Choroid plexus epithelial cell (primary cell): ENCODE data around the gene KHK.

Experiments used
- DNase-seq: peaks from one replicate; pipeline ENCODE4 v3.0.0-alpha.2; 2010; ENCODE audit warnings: low read depth
- H3K4me3 ChIP-seq: 2 replicates; pipeline ENCODE4 v1.5.1; 2011; ENCODE audit warnings: low read depth, mild to moderate bottlenecking, control low read depth, low read length, moderate library complexity
- TF ChIP-seq, protein P1 (sequence below): conservative IDR thresholded peaks from 2 replicates; pipeline ENCODE4 v1.5.1; 2011; ENCODE audit warnings: low read depth, mild to moderate bottlenecking, control low read depth, inconsistent platforms, low read length, moderate library complexity

KHK gene

DNA sequence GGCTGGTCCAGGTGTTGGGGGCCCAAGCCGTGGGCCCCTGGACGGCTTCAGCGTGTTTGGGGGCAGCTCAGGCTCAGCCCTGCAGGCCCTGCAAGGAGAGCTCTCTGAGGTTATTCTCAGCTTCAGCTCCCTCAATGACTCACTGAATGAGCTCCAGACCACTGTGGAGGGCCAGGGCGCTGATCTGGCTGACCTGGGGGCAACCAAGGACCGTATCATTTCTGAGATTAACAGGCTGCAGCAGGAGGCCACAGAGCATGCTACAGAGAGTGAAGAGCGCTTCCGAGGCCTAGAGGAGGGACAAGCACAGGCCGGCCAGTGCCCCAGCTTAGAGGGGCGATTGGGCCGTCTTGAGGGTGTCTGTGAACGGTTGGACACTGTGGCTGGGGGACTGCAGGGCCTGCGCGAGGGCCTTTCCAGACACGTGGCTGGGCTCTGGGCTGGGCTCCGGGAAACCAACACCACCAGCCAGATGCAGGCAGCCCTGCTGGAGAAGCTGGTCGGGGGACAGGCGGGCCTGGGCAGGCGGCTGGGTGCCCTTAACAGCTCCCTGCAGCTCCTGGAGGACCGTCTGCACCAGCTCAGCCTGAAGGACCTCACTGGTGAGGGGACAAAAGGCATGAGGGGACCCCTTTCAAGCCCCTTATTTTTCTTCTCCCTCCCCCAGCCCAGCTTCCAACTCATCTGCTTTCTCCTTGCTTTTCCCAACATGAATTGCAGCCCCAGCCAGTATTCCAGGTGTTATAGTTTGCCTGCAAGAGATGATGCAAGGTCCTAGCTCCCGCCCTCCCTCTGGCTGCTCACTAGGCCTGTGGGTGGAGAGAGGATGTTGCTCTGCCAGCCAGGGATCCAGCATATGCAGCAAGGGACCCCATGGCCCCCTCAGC, 2.9 kb upstream of the KHK start:
- DNase-seq, result no peak
- TF ChIP-seq, protein P1, sequence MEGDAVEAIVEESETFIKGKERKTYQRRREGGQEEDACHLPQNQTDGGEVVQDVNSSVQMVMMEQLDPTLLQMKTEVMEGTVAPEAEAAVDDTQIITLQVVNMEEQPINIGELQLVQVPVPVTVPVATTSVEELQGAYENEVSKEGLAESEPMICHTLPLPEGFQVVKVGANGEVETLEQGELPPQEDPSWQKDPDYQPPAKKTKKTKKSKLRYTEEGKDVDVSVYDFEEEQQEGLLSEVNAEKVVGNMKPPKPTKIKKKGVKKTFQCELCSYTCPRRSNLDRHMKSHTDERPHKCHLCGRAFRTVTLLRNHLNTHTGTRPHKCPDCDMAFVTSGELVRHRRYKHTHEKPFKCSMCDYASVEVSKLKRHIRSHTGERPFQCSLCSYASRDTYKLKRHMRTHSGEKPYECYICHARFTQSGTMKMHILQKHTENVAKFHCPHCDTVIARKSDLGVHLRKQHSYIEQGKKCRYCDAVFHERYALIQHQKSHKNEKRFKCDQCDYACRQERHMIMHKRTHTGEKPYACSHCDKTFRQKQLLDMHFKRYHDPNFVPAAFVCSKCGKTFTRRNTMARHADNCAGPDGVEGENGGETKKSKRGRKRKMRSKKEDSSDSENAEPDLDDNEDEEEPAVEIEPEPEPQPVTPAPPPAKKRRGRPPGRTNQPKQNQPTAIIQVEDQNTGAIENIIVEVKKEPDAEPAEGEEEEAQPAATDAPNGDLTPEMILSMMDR, result no peak
- H3K4me3 ChIP-seq, result no peak overlapping the region

DNA sequence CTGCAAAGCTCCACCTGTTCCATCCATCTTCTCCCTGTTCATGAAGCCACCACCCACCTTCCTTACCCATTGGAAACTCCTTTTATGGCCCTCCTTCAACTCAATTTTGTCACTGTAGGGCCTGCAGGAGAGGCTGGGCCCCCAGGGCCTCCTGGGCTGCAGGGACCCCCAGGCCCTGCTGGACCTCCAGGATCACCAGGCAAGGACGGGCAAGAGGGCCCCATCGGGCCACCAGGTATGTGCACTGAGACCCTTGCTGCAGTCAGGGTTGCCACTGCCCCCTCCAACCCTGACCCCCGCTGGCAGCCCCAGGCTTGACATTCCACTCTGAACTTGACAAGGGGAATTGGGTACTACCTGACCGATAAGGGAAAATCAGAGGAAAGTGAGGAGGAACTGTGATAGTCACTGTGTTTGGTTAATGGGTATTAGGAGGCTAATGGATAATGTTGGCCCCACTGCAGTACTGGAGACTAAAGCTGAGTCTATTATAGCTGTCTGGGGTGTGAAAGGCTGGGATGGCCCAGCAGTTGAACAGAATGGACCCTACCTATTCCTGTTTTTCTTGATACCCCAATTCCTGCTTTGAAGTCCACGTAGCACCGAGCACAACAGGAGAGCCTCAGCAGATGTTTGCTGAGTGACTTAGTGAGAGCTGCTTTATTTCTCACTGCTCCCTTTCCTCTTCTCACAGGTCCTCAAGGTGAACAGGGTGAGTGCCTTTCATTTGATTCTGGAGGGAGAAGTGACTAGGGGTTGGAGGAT, 2.1 kb upstream of the KHK start:
- DNase-seq, result no peak
- TF ChIP-seq, protein P1, result no peak
- H3K4me3 ChIP-seq, result no peak overlapping the region

DNA sequence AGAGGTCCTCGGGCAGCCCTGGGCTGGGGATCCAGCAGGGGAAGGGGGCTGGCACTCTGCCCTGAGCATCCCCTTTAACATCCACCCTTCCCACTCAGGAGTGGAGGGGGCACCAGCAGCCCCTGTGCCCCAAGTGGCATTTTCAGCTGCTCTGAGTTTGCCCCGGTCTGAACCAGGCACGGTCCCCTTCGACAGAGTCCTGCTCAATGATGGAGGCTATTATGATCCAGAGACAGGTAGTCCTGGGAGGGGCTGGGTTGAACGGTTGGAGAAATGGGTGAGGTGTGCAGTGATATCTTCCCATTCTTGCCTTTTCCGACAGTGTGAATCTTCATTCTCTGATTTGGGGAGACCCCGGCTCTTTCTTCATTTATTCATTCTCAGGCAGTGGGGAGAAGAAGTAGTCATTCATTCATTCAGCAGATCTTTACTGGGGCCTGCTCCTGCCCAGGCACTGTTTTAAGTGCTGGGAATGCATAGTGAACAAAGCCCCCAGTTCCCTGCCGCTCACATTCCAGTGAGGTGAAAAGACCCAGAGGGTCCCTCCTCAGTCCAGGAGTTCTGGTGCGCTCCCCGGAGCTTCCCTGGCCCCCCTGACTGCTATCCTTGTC, 1.4 kb upstream of the KHK start:
- TF ChIP-seq, protein P1, result no peak
- DNase-seq, result no peak
- H3K4me3 ChIP-seq, result peak overlapping the region; percentile 63

DNA sequence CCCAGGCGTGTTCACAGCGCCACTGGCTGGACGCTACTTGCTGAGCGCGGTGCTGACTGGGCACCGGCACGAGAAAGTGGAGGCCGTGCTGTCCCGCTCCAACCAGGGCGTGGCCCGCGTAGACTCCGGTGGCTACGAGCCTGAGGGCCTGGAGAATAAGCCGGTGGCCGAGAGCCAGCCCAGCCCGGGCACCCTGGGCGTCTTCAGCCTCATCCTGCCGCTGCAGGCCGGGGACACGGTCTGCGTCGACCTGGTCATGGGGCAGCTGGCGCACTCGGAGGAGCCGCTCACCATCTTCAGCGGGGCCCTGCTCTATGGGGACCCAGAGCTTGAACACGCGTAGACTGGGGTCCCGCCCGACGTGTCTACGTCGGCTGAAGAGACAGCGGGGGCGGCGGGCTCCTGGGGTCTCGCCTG, 891 bp upstream of the KHK start:
- TF ChIP-seq, protein P1, result peak; percentile 57

DNA sequence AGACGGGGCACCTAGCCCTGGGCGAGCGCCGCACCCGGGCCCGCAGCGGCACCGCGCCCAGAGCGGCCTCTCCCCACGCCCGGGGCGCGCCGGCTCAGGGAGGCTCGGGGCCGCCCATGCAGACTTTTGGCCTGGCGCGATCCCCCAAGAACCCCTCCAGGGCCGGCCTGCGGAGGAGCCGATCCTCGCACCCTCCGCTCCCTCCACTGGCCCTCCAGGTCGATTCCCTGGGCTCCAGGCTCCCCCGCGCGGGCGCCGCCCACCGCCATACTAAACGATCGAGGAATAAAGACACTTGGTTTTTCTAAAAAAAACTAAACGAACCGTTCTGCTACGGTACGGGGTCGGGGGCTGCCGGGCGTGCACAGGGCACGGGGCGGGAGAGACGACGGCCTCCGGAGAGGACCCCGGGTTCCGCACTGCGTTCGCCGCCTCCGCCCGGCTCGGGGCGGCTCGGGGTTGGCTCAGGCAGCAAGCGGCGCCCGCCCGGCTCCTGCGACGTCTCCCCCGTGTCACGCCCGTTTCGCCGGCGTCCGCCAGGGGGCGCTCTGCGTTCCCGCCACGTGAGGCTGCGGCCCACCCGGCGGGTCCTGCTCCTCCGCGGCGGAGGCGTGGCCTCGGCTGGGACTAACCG, 365 bp upstream of the KHK start:
- TF ChIP-seq, protein P1, result peak; percentile 56
- DNase-seq, result peak; percentile 93
- H3K4me3 ChIP-seq, result peak overlapping the region; percentile 63

More for the DNA sequence above, 891 bp upstream of the KHK start:
- DNase-seq, result peak; percentile 63
- peak overlapping the region; percentile 63 for H3K4me3 ChIP-seq

DNA sequence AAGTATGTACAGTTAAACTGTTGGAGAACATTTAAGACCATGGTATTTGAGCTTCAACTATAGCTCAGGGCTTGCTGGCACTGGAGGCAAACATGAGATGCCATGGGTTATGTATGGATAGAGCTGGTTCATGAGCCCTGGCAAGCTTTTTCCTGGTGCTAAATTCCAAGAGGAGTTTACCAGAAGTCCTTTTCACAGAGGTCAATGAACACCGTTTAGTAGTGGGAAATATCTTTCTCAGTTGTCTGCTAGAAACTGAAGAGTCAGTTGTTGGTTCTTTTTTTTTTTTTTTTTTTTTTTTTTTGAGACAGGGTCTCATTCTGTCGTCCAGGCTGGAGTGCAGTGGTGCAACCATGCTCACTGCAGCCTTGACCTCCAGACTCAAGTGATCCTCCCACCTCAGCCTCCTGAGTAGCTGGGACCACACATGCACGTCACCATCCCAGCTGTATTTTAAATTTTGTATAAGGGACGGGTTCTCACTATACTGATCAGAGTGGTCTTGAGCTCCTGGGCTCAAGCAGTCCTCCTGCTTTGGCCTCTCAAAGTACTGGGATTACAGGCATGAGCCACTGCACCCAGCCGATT, 1.3 kb downstream of the KHK start:
- no peak for DNase-seq
- TF ChIP-seq, protein P1, result no peak
- no peak overlapping the region for H3K4me3 ChIP-seq
